A549 treated with CORT108297 at 1 μM for 4 hours (cell line): ENCODE results near the gene SERTM1. TPM values are rescaled to one million over a fixed set of nuclear protein-coding genes. Genes with fewer than 3 reads are reported as not detected.

Experiments
- total RNA-seq: library from RNA; stranded (reverse); fragments of 200-300 nt; extraction: Qiagen RNA extraction; gene quantifications from 5 replicates; pipeline ENCODE4 v1.2.3, GENCODE V29; 2022

Gene SERTM1
- total RNA-seq = not detected in 5 replicates

GRCh38 chr13:36673838-36674326, at the start of gene SERTM1:
Gene SERTM1, plus strand, starts transcription at chr13:36674020. Its CDS starts 21,059 bp downstream, at chr13:36695079.

Other genes starting within 250 kb of the SERTM1 start
- 0.29 to 0.51 TPM (median 0.42 TPM) in 5 replicates for gene CCNA1, start 241.5 kb upstream of the SERTM1 start, total RNA-seq
- gene RFXAP, start 145.2 kb downstream of the SERTM1 start, total RNA-seq = 0.64 to 1.4 TPM (median 0.98 TPM) in 5 replicates
- gene SMAD9, start 246.2 kb downstream of the SERTM1 start, total RNA-seq = 0.08 to 0.30 TPM (median 0.12 TPM) in 5 replicates